HUES48 (cell line): ENCODE results near the gene HSD3B1.
"Not testable (repeated sequence)": the region's sequence is repeated elsewhere in the genome, so short reads cannot be mapped to it uniquely, and the experiment has no call there.

ENCODE experiments used
- H3K27ac ChIP-seq: one replicate; pipeline ENCODE4 v1.7.0; 2013; ENCODE audit warnings: low read depth, low read length, inconsistent platforms
- H3K27me3 ChIP-seq: 2 replicates; pipeline ENCODE4 v1.6.1; 2013; ENCODE audit warnings: mild to moderate bottlenecking, low read length; ENCODE audit not compliant: control insufficient read depth, insufficient read depth
- H3K36me3 ChIP-seq: 2 replicates; pipeline ENCODE4 v1.6.1; 2013; ENCODE audit warnings: low read length; ENCODE audit not compliant: control insufficient read depth, insufficient read depth
- H3K4me1 ChIP-seq: 2 replicates; pipeline ENCODE4 v1.6.1; 2013; ENCODE audit warnings: mild to moderate bottlenecking, low read length; ENCODE audit not compliant: control insufficient read depth, insufficient read depth
- H3K4me3 ChIP-seq: 2 replicates; pipeline ENCODE4 v1.5.1; 2013; ENCODE audit warnings: mild to moderate bottlenecking, low read depth, low read length
- H3K9ac ChIP-seq: 2 replicates; pipeline ENCODE4 v1.6.1; 2013; ENCODE audit warnings: mild to moderate bottlenecking, low read depth, low read length, moderate library complexity
- H3K9me3 ChIP-seq: 2 replicates; pipeline ENCODE4 v1.6.1; 2013; ENCODE audit warnings: low read length; ENCODE audit not compliant: control insufficient read depth, insufficient read depth

Gene HSD3B1

DNA sequence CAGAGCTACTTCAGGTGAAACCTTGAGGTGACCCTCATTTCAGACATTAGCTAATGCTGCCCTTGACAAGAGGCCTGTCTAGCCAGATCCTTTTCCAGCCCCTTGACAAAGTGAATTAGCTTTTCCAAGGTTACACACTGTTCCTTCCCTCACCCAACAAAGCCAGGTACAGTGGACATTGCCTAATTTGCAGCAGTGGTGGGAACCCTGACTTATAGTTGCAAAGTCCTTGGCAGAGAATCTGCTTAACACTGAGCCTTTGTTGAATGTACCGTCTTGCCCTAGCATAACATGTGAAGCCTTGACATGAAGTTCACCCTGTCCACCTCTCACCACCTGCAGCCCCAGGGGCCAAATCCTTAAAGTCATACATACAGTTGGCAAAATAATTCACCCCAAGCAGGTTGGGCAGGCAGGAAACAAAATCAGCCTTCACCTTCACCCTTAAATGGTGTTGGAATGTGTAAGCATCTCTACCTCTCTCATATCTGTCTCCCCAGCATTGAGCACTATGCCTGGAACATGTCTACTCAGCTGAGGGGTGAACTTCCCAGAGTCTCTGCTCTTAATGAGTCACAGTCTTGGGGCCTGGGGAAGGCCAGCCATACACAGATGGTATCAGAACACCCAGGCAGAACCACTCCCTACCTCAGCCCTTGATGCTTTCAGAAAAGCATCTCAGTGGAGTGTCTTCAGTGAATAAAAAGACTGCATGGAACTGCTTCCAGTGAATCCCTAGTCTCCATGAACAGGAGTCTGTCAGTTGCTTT is 46.5 kb downstream of the HSD3B1 start:
- not testable (repeated sequence) for H3K27ac ChIP-seq, H3K9me3 ChIP-seq, H3K27me3 ChIP-seq, H3K4me3 ChIP-seq, H3K9ac ChIP-seq, H3K36me3 ChIP-seq, H3K4me1 ChIP-seq

GRCh38 chr1:119554183-119554582 is 47.2 kb downstream of the HSD3B1 start:
- H3K4me3 ChIP-seq, result no peak overlapping the region
- no peaks in the 10 kb centered on the region for H3K27me3 ChIP-seq
- no peaks in the 10 kb centered on the region for H3K36me3 ChIP-seq
- H3K27ac ChIP-seq, result no peak overlapping the region
- H3K9ac ChIP-seq, result no peak overlapping the region
- H3K9me3 ChIP-seq, result no peaks in the 10 kb centered on the region
- H3K4me1 ChIP-seq, result no peaks in the 10 kb centered on the region

- no peak overlapping the region for H3K27ac ChIP-seq
- no peak overlapping the region for H3K9ac ChIP-seq
- H3K9me3 ChIP-seq, result no peaks in the 10 kb centered on the region
- H3K36me3 ChIP-seq, result no peaks in the 10 kb centered on the region
- no peaks in the 10 kb centered on the region for H3K4me1 ChIP-seq
- no peaks in the 10 kb centered on the region for H3K27me3 ChIP-seq
- H3K4me3 ChIP-seq, result no peak overlapping the region
These were observed 49.4 kb downstream of the HSD3B1 start for GRCh38 chr1:119556423-119556822.

DNA sequence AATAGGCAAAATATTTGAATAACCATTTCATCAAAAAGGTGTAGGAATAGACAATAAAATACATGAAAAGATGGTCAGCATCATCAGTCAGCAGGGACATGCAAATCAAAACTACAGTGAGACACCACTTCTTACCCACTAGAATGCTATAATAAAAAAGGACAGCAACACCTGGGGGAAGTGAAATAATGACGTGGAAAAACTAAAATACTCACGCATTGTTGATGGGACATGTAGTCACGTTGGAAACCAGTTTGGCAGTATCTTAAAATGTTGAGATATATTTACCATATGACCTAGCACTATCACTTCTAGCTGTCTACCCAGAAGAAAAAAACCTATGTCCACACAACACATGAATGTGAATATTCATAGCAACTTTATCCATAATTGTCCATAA is 53.4 kb downstream of the HSD3B1 start:
- H3K4me3 ChIP-seq, H3K36me3 ChIP-seq, H3K9me3 ChIP-seq, H3K4me1 ChIP-seq, H3K27ac ChIP-seq, H3K27me3 ChIP-seq, H3K9ac ChIP-seq: not testable (repeated sequence)

GRCh38 chr1:119564548-119564947 is 57.5 kb downstream of the HSD3B1 start:
- Histone ChIP-seq H3K4me1 (no peaks in the 10 kb centered on the region), H3K9me3 (no peaks in the 10 kb centered on the region), H3K36me3 (no peaks in the 10 kb centered on the region), H3K9ac (no peak overlapping the region), H3K27ac (no peak overlapping the region), H3K4me3 (no peak overlapping the region), H3K27me3 (no peaks in the 10 kb centered on the region; the same call in 1 of the 2 replicates)
